Endometrial microvascular endothelial cells (primary cell): Measurements from ENCODE around the gene ACTBL2. TPM values are rescaled to one million over a fixed set of nuclear protein-coding genes. Genes with fewer than 3 reads are reported as not detected.

ENCODE experiments used
- in situ Hi-C: cut with HindIII; loops from 2 replicates; pipeline ENCODE4 v1.10.0; 2017; ENCODE audit warnings: low sequenced_read_pairs, low pct_unique_long_range_greater_than_20kb; ENCODE audit errors: inconsistent ontology term
- total RNA-seq: library from RNA; depleted of rRNA; stranded (reverse); fragments of >200 nt; gene quantifications from one replicate; pipeline ENCODE4 v1.2.3, GENCODE V29; 2015; ENCODE audit errors: inconsistent ontology term

The ACTBL2 gene
- total RNA-seq, 1 donor from 2014 or later: not detected

DNA sequence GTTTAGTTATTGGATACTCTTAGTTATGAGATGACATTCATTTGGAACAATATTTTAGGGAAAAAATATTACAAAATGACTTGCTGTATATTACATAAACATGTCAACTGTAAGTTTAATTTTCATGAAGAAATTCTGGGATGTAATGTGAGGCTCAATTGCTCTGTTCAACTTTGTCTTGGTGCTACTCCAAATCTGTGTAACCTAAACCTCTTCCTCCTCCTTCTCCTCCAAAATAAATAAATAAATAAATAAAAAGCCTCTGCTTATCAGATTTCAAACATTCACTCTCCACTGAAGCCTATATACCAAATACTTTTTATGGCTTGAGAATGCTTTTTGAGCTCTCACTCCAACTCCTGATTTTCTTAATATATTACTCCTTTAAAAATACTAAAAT is 27.7 kb downstream of the ACTBL2 start:
- in situ Hi-C loops: no loop called here

DNA sequence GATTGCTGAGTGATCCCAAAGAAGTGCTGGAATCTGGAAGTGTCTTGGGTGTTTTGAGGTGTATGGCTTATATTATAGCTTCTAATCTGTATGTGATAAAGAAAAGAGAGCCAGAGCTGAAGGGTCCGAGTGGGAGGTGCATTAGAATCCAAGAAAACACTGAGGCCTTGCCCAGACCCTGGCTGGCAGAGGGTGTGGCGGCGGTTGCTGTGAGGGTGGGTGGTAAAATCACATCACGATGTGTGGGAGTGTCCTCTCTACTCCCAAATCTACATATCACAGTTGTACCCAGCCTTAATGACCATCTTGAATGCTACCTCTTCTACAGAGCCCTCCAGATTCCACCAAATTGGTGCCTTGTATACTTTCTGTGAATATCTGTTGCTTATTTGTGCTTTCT is 28.9 kb downstream of the ACTBL2 start:
- in situ Hi-C loops: no loop called here

GRCh38 chr5:57452885-57453284 is 29.7 kb downstream of the ACTBL2 start:
- in situ Hi-C loops: no loop called here

GRCh38 chr5:57450991-57451876 is 31.4 kb downstream of the ACTBL2 start:
- in situ Hi-C loops: no loop called here

DNA sequence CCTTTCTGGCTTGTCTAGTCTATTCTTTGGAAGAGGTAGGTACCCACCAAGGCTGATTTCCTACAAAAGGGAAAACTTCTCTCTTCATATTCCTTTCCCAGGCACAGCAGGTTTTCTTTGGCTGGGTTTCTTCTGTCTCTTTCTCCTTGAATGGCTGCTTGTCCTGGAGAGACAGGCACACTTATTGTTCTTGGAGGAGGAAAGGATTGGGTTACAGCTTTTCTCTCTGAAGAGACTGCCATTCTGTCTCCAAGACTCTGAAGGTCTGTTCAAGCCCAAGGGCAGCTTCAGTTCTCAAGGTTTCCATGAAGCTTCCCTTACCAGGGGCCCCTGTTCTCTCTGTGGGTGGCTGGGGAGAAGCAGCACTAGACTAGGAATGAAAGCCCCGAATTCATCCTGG is 33.9 kb downstream of the ACTBL2 start:
- in situ Hi-C loops: no loop called here

GRCh38 chr5:57448287-57448686 is 34.3 kb downstream of the ACTBL2 start:
- in situ Hi-C loops: no loop called here

- in situ Hi-C loops: no loop called here
These were observed 35.0 kb downstream of the ACTBL2 start for GRCh38 chr5:57447658-57448057.

DNA sequence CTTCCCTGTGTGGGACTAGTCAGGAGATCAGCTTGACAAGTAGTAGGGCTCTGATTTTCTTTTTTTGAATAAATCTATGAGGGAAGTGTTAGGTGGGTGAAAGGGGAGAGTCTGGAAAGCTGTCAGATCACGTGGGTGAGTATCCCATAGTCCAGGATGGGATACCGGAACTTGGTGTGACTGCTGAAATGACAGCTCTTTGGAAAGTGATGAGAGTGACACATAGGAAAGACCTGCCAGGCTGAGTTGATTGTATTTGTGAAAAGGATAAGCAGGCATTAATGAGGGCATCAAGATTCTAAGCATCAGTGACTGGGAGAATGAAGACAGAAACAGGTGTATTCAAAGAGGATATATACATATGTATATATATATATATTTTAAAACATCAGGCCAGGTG is 35.6 kb downstream of the ACTBL2 start:
- in situ Hi-C loops: no loop called here

- in situ Hi-C loops: no loop called here
These were observed 36.9 kb downstream of the ACTBL2 start for GRCh38 chr5:57445705-57446037.

GRCh38 chr5:57445006-57445704 is 37.5 kb downstream of the ACTBL2 start:
- in situ Hi-C loops: no loop called here

DNA sequence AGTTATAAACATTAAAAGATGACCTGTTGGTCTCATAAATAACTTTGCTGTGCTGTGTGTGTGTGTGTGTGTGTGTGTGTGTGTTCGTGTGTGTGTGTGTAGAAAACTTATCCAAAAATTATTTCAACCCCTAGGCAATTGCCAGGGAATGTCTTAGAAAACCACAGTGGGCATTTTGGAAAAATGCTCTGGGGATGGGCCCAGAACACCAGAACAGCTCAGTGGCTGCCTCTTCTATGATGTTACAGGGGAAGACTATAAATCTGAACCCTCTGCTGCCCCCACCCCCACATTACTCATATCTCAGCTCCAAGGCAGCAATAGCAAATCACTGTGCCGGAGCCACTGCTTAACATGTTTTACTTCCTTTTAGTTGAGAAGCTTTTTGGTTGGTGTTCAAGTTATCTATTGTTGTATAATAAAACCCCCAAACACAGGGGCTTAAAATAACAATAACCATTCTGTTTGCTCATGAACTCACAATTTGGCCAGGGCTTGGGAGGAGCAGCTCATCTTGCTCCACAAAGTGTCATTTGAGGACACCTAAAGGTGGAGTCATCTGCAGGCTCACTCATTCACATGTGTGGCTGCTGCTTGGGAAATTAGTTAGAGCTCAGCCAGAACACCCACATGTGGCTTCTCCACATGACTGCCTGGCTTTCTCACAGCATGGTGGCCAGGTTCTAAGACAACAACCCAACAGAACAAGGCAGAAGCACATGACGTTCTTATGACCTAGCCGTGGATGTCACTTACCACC is 40.4 kb downstream of the ACTBL2 start:
- in situ Hi-C loops: no loop called here

- in situ Hi-C loops: no loop called here
These were observed 41.1 kb downstream of the ACTBL2 start for GRCh38 chr5:57441557-57441956.

DNA sequence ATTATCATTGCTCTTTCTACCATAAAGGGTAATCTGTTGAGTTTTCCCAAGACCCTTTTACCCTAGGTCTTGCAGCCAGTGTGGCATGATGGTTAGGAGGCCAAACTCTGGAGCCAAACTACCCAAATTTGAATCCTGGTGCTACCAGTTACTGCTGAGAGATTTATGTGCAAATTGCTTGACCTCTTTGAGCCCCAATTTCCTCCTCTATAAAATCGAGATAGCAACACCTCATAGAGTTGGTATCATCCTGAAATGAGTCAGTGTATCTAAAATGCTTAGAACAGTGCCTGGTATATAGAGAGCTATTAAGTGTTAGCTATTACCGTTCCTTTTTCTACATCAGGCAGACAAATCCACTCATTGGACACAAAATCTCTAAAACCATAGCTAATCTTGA is 43.0 kb downstream of the ACTBL2 start:
- in situ Hi-C loops: no loop called here

DNA sequence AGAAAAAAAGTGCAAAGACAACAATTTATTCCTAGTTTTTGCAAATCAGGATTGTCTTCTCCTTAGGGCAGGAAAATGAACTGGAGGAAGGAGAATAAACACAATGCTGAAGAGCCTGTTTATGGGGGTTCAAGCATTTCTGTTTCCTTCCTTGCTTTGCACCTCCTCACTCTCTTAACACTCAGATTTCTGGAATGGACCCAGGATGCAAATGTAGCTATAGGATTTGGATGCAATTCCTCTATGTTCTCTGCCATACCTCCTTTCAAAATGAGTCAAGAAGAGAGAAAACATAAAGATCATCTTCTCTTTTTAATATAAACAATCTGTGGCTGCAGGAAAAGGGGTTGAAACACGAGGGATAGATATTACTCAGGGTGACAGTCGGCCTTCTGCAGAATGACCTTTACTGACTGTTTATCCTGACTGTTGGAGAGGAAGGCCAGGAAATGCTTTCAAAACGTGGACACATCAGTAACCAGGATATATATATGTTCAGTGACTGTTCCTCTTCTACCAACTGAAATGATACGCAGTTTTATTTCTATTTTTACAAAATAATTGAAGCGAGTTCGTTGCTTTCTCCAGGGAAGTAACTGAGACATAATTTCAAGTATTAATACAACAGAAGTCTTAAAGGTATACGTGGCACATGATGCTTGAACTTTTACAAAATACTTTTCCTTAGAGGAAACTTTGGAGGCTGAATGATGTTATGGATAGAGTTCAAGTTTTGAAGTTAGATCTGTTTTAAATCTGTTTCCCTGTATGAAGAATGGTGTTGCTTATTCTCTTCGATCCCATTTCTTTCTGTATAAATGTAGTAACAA is 44.4 kb downstream of the ACTBL2 start:
- in situ Hi-C loops: no loop called here

- in situ Hi-C loops: no loop called here
These were observed 46.0 kb downstream of the ACTBL2 start for GRCh38 chr5:57436586-57436985.

- in situ Hi-C loops: no loop called here
These were observed 46.9 kb downstream of the ACTBL2 start for GRCh38 chr5:57435701-57436134.

DNA sequence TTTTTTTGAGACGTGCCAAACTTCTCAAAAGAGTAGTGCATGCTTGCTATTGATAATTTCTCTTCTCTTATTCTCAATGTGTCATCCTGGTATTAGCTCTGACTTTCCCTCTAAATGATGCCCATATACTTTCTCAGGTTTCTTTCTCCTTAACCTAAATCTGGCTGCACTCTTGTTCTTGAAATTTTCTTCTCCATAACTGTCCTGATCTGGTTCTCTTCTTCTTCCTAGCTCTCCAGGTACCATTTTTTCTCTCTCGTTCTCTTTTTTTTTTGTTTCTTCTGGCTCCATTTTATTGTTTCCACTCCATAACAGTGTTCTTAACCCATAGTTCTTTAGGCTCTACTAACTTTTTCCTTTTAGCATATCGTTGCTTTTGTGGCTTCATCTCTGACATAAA is 47.9 kb downstream of the ACTBL2 start:
- in situ Hi-C loops: no loop called here

DNA sequence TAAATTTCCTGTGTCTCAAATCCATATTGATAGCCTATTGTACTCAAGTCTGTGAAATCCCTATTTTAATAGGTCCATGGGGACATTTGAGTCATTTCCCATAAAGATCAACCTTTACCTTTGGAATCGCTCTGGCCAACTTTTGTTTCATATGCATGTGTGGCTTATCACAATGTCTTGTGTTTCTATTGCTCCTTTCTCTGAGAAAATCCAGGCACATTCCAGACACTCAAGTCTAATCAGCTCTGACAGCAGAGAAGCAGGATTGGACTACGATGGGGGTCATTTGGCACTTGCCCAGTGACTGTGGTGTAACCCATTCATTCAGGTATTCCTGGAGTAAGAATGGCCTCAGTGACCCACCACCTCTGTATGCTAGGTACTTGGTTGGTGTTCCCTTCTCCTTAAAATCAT is 48.4 kb downstream of the ACTBL2 start:
- in situ Hi-C loops: no loop called here

DNA sequence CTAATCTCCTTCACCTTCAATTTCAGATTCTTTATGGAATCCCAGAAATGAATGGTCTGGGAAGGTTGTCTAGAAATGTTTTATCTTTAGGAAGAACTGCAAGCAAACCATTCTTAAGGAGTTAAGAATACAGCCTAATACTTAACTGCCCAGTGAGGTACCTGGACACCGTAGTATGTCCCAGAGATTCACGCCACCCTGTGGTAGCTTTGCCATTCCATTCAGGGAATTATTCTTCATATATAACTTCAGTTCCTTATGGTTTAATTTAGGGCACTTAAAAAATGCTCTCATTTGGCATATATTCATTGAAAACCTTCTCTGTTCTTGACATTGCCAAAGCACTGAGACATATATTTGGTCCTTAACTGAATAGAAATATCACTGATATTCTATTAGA is 49.7 kb downstream of the ACTBL2 start:
- in situ Hi-C loops: no loop called here
